WTC11 (cell line): ENCODE results near the gene NSUN3.

Experiments
- ATF6 ChIP-seq: sonication (generic); formaldehyde crosslinking; IDR thresholded peaks from 2 replicates; pipeline ENCODE4 v1.8.1; 2023; ENCODE audit warnings: mild to moderate bottlenecking, missing genetic modification reagents
- JUN ChIP-seq: sonication (generic); formaldehyde crosslinking; IDR thresholded peaks from 2 replicates; pipeline ENCODE4 v1.8.0; 2023; ENCODE audit warnings: mild to moderate bottlenecking, missing genetic modification reagents
- NFATC4 ChIP-seq: fragments of 250-450 bp; sonication (Bioruptor Pico); IDR thresholded peaks from 2 replicates; pipeline ENCODE4 v1.9.0; 2021; ENCODE audit warnings: mild to moderate bottlenecking
- TF ChIP-seq, protein P1 (sequence below): fragments of 200-600 bp; IDR thresholded peaks from 2 replicates; pipeline ENCODE4 v1.8.0; 2022; ENCODE audit warnings: antibody characterized with exemption

GRCh38 chr3:94137377-94137776, 74.5 kb downstream of the NSUN3 start:
- TF ChIP-seq, protein P1, sequence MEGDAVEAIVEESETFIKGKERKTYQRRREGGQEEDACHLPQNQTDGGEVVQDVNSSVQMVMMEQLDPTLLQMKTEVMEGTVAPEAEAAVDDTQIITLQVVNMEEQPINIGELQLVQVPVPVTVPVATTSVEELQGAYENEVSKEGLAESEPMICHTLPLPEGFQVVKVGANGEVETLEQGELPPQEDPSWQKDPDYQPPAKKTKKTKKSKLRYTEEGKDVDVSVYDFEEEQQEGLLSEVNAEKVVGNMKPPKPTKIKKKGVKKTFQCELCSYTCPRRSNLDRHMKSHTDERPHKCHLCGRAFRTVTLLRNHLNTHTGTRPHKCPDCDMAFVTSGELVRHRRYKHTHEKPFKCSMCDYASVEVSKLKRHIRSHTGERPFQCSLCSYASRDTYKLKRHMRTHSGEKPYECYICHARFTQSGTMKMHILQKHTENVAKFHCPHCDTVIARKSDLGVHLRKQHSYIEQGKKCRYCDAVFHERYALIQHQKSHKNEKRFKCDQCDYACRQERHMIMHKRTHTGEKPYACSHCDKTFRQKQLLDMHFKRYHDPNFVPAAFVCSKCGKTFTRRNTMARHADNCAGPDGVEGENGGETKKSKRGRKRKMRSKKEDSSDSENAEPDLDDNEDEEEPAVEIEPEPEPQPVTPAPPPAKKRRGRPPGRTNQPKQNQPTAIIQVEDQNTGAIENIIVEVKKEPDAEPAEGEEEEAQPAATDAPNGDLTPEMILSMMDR = no peak
- TF ChIP-seq NFATC4 (CRISPR knock-in tag) = no peak
- TF ChIP-seq JUN = no peak
- TF ChIP-seq ATF6 (CRISPR knock-in tag) = no peak
